Inflammatory macrophage treated with lipopolysaccharide for 1 hour (primary cell): ENCODE results near the gene INSYN1.
"Not testable (repeated sequence)": the region's sequence is repeated elsewhere in the genome, so short reads cannot be mapped to it uniquely, and the experiment has no call there.

Experiments
- DNase-seq, 2 donors: peaks; one replicate each; pipeline ENCODE4 v3.0.0-alpha.2; 2020 to 2022

The INSYN1 gene

DNA sequence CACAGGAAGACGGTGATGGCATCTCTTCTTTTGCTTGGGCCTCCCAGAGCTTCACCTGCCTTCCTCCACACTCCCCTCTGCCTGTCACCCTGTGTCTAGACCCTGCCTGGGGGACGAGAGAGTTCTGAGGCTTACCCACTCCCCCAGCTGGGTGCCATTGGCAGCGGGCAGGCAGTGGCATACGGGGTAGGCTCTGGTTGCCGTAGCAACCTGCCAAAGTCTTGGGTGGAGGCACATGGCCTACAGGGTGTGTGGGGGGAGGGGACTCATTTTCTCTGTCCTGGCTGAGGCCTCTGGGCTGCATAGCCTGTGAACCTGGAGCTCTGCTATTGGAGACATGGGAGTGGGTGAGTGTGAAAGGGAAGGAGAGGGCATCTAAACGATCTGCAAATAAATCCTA, 4.4 kb downstream of the INSYN1 start:
- DNase-seq, result no peak

DNA sequence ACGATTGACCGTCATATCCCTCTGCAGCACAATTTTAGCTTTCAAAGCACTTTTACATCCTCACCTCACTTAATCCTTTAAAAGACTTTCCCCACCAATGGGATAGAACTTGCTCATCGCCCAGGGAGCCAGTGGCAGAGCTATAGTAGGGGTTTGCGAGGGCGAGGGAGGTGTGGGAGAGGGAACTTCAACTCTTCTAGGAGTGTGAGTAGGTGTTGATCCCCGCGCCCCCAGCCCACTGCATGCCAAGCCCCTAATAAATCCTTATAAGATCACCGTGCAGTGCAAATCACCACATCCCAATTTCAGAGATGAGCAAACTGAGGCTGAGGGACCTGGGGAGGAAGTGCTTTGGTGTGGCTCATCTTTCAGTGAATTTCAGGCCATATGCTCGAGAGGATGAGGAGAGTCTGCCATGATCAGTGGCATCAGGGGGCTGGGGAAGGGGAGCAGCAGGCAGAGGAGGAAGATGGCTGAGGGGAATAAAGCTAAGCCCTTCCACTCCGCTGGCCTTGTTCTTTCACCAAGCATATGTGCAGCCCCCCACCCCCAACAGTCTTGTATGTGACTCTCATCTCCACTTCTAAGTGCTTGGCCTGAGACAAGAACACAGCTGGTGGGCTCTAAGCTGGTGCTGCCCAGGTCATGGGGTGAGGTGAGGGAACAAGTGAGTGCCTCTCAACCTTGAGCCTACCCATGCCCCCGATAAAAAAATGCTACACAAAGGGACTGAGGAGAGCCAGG, 5.1 kb downstream of the INSYN1 start:
- DNase-seq, result no peak

DNA sequence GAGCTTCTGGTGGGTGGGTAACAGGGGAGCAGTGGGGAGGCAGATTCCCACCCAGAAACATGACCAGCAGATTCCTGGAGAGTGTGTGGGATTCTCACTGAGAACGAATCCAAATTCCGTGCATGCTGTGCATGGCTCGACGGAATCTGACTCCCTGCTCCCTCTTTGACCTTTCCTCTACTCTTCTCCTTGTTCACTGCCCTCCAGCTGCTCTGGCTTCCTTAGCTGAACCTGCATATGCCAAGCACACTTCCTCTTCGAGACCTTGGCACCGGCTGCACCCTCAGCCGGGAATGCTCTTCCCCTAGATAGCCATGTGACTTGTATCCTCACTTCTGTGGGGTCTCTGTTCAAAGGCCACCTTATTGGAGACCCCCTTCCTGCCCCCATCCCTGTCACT, 6.3 kb downstream of the INSYN1 start:
- no peak for DNase-seq

DNA sequence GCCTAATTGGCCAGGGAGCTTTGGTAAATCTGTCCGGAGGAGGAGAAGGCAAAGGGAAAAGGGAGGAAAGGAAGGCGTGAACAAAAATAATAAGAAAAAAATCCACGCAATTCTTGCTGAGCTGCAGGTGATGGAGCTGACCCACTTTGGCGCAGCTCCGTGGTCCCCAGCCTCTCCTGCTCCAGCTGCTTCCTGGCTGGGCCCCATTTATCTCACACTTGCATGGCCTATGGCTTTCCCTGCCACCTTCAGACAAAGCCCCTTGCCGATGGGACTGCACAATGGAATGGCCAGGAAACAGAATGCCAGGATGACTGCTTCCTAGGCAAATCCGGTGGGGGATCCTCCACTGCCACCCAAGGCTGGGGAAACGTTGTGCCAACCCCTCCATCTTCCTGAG, 6.9 kb downstream of the INSYN1 start:
- DNase-seq, result no peak

DNA sequence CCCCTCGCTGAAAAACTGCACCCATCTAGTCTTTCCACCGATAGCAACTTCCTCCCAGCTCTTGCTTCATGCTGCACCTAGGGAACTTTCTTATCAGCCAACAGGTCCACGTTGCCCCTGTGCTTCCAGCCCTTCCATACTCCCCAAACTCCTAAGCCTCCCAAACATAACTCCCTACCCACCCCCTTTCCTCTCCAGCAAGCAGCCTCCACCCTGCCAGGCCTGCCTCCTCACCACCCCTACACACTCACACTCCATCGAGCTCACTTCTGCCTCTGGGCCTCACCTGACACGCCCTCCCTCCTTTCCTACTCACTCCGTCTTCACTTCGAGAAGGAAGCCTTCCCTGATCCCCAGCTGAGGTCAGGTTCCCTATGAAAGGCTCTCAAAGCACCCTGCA, 8.1 kb downstream of the INSYN1 start:
- DNase-seq, result no peak

DNA sequence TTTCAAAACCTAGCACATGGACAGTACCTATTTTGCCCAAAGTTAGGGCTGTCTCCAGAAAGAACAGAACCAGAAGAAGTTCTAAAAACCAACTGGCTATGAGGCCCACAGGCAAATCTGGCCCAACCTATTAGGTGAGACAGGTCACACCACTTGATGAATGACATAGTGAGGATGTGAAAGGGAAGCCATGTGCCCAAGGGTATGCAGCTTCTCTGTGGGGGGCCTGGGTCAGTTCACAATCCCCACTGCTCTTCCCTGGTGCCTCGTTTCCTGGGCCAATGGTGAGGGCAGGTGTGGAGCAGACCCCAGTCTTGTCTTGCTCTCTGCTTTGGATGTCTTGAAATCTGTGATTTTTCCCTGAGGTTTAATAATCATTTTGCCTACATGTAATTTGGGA, 8.9 kb downstream of the INSYN1 start:
- DNase-seq, result no peak

DNA sequence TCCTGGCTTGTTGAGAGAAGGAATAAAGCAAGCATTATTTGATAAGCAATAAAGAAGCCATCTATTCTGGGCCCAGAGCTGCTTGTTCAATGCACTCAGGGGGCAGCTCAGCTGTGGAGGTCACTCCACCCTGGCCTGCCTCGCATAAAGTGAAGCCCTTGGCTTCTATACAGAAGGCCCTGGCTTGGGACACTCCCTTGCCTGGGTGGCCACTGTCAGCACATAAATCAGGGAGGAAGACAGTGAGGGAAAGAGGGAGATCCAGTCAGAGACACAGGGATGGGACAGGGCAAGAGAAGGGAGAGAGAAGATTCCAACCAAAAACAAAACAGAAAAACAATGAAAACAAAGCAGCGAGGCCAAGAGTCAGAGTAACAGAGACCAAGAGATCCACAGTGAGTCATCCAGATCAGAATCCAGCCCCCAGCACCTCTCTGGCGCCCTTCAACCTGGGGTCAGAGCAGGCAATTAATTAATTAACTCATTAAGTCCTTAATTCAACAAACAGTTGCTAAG, 11.8 kb downstream of the INSYN1 start:
- DNase-seq, result no peak

DNA sequence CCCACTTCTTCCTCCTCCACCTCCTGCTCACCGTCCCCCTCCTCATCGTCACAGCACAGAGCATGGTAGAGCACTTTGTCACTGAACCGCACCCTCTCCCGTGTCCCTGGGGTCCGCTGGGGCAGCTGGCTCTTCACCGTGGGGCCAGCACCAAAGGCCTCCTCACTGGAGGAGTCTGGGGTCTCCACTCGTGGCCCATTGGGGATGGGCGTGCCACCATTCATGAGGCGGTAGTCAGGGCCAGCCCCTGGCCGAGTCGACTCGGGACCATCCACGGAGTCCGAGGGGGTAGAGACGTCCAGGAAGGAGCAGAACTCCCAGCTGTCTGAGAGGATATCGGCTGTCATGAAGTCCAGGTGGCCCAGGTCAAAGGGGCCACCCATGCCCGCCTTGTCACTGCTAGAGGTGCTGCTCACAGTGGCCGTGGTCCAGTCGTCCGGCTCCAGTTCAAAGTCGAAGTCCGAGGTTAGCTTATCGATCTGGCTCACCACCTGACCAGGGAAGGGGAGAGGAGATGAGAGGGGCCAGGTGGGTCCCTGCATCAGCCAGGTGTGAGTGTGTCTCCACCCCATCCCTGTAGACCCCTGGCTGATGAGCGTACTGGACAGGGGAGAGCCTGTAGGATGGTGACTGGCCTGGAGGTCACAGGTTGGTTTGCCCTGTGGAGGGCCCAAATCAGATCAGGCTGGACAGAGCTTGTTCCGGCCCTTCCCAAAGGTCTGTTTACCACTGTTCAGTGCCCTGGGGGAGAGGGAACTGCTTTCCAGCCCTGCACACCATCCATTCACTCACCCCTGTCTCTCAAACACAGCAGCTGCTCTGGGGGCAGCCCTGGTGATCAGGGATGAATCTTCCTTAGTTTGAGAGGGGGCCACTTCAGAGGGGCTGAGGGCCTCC, 12.8 kb downstream of the INSYN1 start:
- DNase-seq, result no peak

DNA sequence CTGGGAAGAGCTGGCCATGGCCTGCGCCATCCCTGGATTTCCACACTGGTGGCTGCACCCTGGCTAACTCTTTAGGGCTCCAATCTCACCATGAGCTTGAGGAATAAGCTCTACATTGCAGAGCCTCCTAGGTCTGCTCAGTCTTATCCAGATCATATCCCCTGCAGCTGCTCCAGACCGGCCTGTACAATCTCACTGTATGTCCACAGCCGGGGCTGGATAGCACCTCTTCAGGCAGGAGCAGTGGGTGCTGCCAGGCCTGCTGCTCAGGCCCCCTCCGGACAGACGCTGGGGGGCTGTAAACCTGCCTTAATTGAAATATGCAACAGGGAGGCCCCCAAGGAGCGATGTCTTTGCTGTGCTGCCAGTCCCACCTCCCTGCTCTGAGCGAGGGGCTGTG, 15.6 kb downstream of the INSYN1 start:
- DNase-seq, result no peak

DNA sequence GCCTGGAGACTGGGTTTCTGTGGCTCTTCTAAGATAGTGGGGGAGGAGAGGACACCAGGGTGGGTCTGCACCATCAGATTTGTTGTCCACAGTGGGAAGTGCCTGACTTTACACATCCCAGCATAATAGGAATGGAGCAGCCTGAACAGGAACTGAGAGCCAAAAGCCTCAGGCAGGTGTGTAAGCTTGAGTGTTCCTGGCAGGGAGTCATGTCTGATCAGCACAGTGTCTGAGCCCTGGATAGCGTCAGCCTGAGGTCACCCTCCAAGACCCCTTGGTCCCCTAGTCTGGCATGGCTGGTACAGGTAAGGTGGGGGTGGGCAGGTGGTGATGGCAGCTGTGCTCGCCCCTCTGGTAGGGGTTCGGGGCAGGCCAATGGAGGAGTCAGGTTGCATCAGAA, 20.2 kb downstream of the INSYN1 start:
- no peak for DNase-seq

DNA sequence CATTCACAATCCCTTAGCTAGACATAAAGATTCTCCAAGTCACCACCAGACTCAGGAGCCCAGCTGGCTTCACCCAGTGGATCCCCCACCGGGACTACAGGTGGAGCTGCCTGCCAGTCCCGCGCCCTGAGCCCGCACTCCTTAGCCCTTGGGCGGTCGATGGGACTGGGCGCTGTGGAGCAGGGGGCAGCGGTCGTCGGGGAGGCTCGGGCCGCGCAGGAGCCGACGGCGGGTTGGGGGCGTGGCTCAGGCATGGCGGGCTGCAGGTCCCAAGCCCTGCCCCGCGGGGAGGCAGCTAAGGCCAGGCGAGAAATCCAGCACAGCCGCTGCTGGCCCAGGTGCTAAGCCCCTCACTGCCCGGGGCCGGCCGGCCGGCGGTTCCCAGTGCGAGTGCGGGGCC, 21.1 kb downstream of the INSYN1 start:
- not testable (repeated sequence) for DNase-seq

DNA sequence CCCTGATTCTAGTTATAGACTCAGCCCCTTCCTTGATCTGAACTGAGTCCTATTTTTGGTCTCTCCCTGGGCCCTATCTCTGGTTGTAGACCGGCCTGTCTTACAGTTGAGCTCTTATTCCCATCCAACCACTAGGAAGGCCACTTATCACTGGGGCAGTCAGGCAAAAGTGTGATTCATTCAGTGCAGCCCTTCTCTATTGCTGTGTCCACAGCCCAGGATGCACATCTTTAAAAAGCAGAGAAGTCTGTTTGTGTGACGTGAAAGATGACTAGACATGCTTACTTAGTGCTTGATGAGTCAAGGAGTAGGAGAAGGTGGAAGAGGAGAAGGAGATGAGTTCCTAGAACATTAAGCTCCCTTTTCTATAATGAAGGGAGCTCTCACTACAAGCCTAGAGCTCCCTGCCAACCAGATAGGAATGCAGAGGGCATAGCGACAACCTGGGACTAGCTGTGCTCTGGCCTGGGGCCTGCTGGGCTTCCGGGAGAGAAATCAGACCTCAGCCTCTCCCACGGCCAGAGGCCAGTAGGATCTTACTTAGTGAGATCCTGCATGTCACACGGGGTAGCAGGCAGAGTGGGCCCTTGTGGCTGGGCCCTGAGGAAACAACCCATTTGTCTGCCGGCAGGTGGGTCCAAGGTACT, 25.7 kb downstream of the INSYN1 start:
- DNase-seq, result no peak

DNA sequence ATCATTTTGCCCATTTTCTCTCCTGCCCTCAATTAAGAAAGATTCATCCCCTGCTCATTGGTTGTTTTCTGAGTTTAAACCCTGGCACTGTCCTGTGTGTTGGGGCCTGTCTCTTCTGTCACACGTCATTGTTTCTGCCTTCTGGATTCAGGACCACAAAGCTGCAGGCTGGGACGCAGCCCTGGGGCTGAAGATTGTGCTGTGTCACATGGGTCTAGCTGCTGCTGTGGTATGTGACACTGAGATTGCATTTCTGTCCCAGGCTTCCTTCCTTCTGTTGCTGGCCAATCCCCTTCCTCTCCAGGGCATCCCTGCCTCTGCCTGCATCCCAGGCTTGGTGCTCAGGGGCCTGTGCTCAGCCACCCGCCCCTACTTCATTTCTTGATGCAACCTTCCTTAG, 28.9 kb downstream of the INSYN1 start:
- DNase-seq, result no peak

DNA sequence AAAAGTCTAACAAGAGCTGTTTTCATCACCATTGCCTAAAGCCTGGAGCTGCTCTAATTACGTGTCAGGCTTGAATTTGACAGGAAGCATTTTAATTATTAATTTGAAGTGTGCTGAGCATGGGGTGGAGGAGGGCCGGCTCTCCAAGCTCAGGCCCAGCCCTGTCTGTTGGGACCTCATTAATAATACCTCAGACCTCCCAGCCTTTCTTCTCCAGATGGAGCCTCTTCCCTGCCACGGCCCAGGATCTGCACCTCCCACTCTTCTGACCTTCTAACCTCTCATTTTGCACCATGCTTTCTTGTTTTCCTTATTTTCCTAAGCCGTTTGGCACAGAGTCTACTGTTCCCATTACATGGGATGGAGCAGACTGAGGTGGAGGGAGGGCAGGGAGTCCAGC, 30.0 kb downstream of the INSYN1 start:
- DNase-seq, result no peak

DNA sequence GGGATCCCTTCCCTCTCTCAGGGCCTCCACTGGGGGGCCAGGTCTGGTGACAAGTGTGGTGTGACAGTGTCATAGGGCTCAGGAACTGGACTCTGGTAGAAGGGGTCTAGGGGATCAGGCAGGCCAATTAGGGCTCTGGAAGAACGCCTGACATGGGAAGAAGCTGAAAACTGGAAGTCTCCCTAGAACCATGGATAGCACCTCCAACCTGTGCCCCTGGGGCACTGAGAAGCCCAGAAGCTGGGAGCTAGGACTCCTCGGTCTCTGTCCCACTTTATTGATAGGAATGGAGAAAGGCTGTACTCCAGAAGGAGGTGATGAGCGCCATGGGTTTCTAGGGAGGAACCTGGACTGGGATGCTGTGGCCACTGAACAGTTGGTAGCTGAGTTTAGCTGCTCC, 30.7 kb downstream of the INSYN1 start:
- DNase-seq, result no peak

DNA sequence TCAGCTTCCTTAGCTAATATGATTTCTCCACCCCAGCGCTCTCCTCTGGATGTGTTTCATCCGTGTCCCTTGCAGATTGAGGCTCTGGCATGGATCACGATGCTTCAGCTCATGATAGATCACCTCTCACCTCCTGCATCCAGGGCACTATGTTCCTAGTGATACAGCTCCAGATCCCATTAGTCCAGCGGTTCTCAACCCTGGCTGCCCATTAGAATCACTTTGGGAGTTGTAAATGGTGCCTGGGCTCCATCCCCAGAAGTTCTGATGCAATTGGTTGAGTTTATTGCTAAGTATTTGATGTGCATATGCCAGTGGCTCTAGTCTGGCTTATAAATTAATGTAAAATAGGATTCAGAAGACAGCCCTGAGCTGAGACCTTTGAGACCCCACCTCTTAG, 34.5 kb downstream of the INSYN1 start:
- DNase-seq, result no peak

DNA sequence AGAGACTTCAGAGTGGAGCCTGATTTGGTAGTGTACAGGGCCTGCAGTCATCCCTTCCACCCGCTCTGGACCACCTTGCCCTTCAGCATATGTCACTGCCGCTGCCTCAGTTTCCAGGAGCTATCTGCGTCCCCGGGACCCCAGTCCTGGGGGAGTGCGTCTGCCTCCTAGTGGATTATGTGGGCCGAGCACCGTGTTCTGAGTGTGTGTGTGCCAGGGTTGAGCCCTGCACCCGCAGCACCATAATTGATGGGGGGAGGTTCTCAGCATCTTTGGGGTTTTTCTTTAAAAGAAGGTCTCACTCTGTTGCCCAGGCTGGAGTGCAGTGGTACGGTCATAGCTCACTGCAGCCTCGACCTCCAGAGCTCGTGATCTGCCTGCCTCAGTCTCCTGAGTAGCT, 35.3 kb downstream of the INSYN1 start:
- DNase-seq, result no peak

DNA sequence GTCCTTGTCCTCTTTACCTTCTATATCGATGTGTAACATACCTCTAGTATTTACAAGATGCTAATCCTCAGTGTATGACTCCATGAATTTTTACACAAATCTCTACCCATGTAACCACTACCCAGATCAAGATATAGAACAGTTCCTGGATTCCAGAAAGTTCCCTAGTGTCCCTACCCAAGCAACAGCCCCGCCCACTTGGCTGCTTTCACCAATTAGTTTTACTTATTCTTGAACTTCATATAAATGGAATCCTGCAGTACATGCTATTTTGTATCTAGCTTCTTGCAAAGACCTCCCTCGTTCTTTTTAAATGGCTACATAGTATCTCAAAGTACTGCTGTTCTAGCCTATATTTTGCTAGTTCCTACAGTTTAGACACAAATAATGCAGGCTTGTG, 35.9 kb downstream of the INSYN1 start:
- DNase-seq, result no peak

DNA sequence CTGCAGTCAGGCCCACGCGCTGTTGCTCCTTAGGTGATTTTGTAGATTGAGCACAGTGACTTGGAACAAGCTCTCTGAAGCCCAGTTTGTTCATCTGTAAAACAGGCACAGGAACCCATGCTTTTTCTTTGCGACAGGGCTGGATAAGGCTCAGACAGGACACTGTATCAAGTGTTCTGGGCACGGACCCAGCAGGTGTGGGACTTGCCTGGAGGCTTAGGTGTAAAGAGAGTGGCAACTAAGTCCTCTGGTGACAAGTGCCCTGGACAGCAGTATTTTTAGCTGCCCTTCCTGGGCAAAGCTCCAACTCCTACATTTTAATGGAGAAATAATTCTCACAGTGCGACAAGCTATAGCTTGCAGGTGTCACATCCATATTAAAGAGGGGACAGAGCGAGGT, 36.7 kb downstream of the INSYN1 start:
- DNase-seq, result no peak

DNA sequence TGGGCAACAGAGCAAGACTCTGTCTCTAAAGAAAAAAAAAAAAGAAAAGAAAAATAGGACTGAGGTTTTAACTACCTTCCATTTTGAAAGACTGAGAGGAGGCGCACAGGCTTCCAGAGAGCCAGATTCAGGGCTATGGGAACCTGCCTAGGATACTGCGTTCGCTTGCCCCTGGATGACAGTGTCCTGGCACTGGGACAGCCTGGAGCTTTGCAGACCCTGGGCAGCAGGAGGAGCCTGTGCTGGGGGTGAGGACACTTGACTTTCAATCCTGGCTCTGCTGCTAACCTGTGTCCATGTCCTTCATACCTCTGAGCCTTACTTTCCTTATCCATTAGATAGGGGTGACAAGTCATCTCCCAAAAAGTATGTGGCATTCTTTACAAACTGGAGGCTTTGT, 37.7 kb downstream of the INSYN1 start:
- no peak for DNase-seq

DNA sequence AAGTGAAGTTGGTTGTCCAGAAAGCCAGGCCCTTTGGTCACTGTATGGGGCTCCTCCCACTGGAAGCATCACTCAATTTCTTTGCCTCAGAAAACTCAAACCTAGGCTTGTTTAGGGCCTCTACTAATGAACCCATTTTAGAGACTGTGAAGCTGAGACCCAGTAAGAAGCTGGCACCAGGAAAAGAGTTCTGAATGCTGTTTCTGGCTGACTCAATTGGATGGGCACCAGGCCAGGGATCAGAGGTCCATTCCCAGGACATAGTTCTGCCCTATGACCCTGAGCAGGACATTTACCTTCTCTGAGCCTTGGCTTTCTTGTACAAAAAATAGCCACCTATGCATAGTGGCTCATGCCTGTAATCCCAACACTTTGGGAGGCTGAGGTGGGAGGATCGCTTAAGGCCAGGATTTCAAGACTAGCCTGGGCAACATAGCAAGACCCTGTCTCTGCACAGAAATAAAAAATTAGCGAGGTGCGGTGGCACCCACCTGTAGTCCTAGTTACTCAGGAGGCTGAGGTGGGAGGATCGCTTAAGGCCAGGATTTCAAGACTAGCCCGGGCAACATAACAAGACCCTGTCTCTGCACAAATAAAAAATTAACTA, 38.4 kb downstream of the INSYN1 start:
- no peak for DNase-seq

DNA sequence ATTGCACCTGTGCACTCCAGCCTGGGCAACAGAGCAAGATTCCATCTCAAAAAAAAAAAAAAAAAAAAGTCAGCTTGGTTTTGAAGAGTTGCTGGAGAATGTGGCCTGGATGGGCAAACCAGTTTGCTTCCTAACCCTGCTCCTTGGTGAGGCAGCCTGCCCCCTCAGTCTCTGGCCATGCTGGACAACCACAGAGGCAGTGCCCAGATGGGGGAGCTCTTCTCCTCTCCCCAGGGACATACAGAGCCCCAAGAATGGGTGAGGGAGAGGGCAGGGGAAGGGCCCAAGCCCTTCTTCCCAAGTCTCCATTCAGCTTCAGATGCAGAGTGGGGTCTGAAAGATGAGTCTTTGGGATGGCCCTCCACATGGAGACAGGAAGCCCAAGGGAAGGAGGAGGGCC, 41.0 kb downstream of the INSYN1 start:
- no peak for DNase-seq

DNA sequence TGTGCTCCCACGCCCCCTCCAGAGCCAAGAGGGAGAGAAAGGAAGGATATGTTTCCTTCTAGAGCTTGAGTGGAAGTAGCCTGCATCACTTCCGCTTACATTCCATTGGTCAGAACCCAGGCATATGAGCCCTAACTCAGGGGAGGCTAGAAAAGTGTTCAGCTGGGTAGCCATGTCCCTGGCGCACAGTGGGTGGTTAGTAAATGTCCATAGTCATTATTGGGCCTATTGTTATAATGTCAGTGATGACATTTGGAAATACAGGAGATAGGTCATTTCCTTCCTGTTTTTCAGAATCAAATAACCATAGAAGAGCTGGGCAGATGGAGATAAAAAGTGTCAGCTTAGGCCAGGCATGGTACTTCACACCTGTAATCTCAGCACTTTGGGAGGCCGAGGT, 41.6 kb downstream of the INSYN1 start:
- DNase-seq, result peak; percentile 9 to 28
